OCI-LY7 (cell line): ENCODE results near the gene LY86. TPM values are rescaled to one million over a fixed set of nuclear protein-coding genes. Genes with fewer than 3 reads are reported as not detected.

ENCODE experiments used
- Bru-seq: library from RNA; stranded (reverse); fragments of 400-500 nt; gene quantifications from one replicate; lab custom pipeline; 2021; lab: Mats Ljungman, UMichigan
- BruChase-seq, 2 experiments: library from RNA; stranded (reverse); fragments of 400-500 nt; gene quantifications; one replicate each; lab custom pipeline; 2021; lab: Mats Ljungman, UMichigan
- BruUV-seq: library from RNA; stranded (reverse); fragments of 400-500 nt; replicated peaks from 2 replicates; lab custom pipeline; 2021; lab: Mats Ljungman, UMichigan
- CTCF ChIA-PET: fragments of 300-600 bp; sonication (Branson Sonifier 250); formaldehyde crosslinking; loops from one replicate; lab custom pipeline; 2022; ENCODE audit warnings: antibody characterized with exemption; ENCODE audit not compliant: unreplicated experiment; lab: Charles Lee
- POLR2A ChIA-PET: fragments of 300-600 bp; sonication (Branson Sonifier 250); formaldehyde crosslinking; loops from one replicate; lab custom pipeline; 2022; ENCODE audit warnings: antibody characterized with exemption; lab: Charles Lee
- DNase-seq: peaks from one replicate; pipeline ENCODE4 v3.0.0-alpha.2; 2015; ENCODE audit warnings: low spot score
- H2AFZ ChIP-seq: fragments of 200-600 bp; sonication (generic), shearing (Covaris generic); 2 replicates; pipeline ENCODE4 v1.6.1; 2014; ENCODE audit warnings: mild to moderate bottlenecking, antibody characterized with exemption, low read length, moderate library complexity
- H3K27ac ChIP-seq: fragments of 200-600 bp; sonication (generic); 2 replicates; pipeline ENCODE4 v1.5.1; 2014; ENCODE audit warnings: mixed run types, low read depth, mild to moderate bottlenecking, moderate library complexity, low read length, inconsistent platforms; ENCODE audit not compliant: poor library complexity, severe bottlenecking
- H3K36me3 ChIP-seq: fragments of 200-600 bp; sonication (generic); 2 replicates; pipeline ENCODE4 v1.6.1; 2014; ENCODE audit warnings: mild to moderate bottlenecking, antibody characterized with exemption, low read length, moderate library complexity, mixed read lengths; ENCODE audit not compliant: insufficient read depth
- H3K4me1 ChIP-seq: fragments of 200-600 bp; sonication (generic); 2 replicates; pipeline ENCODE4 v1.5.1; 2014; ENCODE audit warnings: mild to moderate bottlenecking, low read length; ENCODE audit not compliant: insufficient read depth, poor library complexity, severe bottlenecking
- H3K4me2 ChIP-seq: fragments of 200-600 bp; sonication (generic); 2 replicates; pipeline ENCODE4 v1.6.1; 2014; ENCODE audit warnings: mild to moderate bottlenecking, low read length
- H3K4me3 ChIP-seq: fragments of 200-600 bp; sonication (generic); 2 replicates; pipeline ENCODE4 v1.5.1; 2014; ENCODE audit warnings: mild to moderate bottlenecking, low read depth, low read length; ENCODE audit not compliant: poor library complexity, severe bottlenecking
- H3K79me2 ChIP-seq: fragments of 200-600 bp; sonication (generic); 2 replicates; pipeline ENCODE4 v1.6.1; 2016; ENCODE audit warnings: low read depth, mild to moderate bottlenecking, low read length, moderate library complexity, mixed read lengths; ENCODE audit not compliant: insufficient read depth
- H3K9me2 ChIP-seq: fragments of 200-600 bp; sonication (generic); 2 replicates; pipeline ENCODE4 v1.6.1; 2016; ENCODE audit warnings: mild to moderate bottlenecking, low read length, mixed read lengths; ENCODE audit not compliant: insufficient read depth
- H3K9me3 ChIP-seq: fragments of 200-600 bp; sonication (generic); 2 replicates; pipeline ENCODE4 v1.6.1; 2014; ENCODE audit warnings: mild to moderate bottlenecking, mixed run types, low read length, mixed read lengths
- H4K20me1 ChIP-seq: fragments of 200-600 bp; sonication (generic); 2 replicates; pipeline ENCODE4 v1.6.1; 2014; ENCODE audit warnings: mild to moderate bottlenecking, antibody characterized with exemption, low read length, moderate library complexity, mixed read lengths; ENCODE audit not compliant: insufficient read depth
- EZH2phosphoT487 ChIP-seq: fragments of 200-600 bp; sonication (generic); IDR thresholded peaks from 2 replicates; pipeline ENCODE4 v1.6.1; 2018; ENCODE audit warnings: low read depth, borderline replicate concordance, mild to moderate bottlenecking, mixed run types, antibody characterized with exemption, low read length, moderate library complexity, mixed read lengths
- intact Hi-C: fragments of 100-400 bp; cut with micrococcal nuclease; formaldehyde crosslinking; loops from one replicate; pipeline ENCODE4 v1.10.0; 2022; ENCODE audit not compliant: unreplicated experiment
- long read RNA-seq: library from polyadenylated mRNA; stranded (forward); transcript quantifications from one replicate; pipeline ENCODE4 v2.0.0, GENCODE V29; 2022
- total RNA-seq, 2 experiments: library from RNA; depleted of rRNA in 1 of 2; stranded (reverse); fragments of >200 nt in 1 of 2; shearing (Covaris generic) in 1 of 2; gene quantifications; 2 replicates each; pipeline ENCODE4 v1.2.3, GENCODE V29; 2014 to 2022
- TF ChIP-seq, protein P1 (sequence below): fragments of 200-600 bp; sonication (generic); conservative IDR thresholded peaks from 2 replicates; pipeline ENCODE4 v1.5.1; 2014; ENCODE audit warnings: mild to moderate bottlenecking, antibody characterized with exemption, low read length, moderate library complexity, mixed read lengths

LY86 gene
- total RNA-seq (2014; rRNA removed; shearing (Covaris generic)) (48.4 and 49.2 TPM in 2 replicates), total RNA-seq (2022) (45.8 and 62.8 TPM in 2 replicates), Bru-seq, nascent RNA (percentile 82 among the genes with signal in this experiment), BruChase-seq, experiment 1, labeled RNA remaining after a 6-hour chase (percentile 82 among the genes with signal in this experiment), BruChase-seq, experiment 2, labeled RNA remaining after a 2-hour chase (percentile 82 among the genes with signal in this experiment)
- long read RNA-seq, transcript LY86-201 (5 exons, 559 nt): major isoform, 30 of 37 reads
- long read RNA-seq, partial matches to known transcripts: 0 of 37 reads
- long read RNA-seq, other reads (novel, unspliced or antisense): 7 of 37 reads

DNA sequence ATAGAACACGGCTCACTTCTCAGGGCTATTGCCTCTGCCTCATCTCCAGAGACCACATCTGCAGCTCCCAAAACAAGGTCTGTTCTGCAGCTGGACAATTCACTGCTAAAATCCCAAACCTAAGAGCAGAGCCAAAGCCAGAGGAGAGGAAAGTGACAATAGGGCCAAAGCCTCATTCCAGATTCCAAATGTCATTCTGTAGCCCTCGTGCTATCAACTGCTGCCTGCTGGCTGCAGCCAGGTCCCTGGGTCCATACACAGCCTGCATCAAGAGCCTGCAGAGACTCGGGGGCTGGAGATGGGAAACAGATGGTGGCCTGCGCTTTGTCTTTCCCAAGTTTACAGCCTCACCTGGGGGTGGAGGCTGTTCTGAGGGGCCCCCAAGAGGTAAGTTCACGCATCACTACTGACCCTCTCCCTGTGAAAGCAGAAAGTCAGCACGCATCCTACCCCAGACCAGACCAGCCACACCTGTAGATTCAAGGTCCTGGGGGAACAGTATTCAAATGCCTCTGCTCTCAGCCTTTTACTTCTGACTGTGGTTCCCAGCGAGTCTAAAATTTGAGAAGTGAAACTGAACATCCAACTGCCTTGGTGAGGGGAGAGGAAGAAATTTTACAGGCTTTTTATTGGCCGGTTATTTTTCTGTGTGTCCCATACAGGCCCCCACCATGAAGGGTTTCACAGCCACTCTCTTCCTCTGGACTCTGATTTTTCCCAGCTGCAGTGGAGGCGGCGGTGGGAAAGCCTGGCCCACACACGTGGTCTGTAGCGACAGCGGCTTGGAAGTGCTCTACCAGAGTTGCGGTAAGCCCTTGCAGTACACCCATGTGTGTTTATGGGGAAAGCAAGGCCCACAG, at the start of gene LY86:
Gene LY86, plus strand, starts transcription at position 657 of the 860 bp plus-strand sequence. Its CDS starts 15 bp downstream, at position 672.
- H3K9me2 ChIP-seq: no peaks in the 10 kb centered on the region
- H3K79me2 ChIP-seq: peaks cover 66% of the 10 kb centered on the region
- intact Hi-C loops: loop anchor here (1.0 to 10.0 kb wide), 7 partner anchors 22 to 1803 kb away; partner anchors contain the start of genes CAGE1, RIOK1 and TXNDC5
- peak within 1 kb of the TSS; percentile 96 for H3K27ac ChIP-seq
- H3K9me3 ChIP-seq: no peaks in the 10 kb centered on the region
- no peaks in the 10 kb centered on the region for H4K20me1 ChIP-seq
- H2AFZ ChIP-seq: no peak within 1 kb of the TSS
- peak within 1 kb of the TSS; percentile 76 for H3K4me3 ChIP-seq
- BruUV-seq: no TSS peak
- DNase-seq: peak; percentile 94
- peak within 1 kb of the TSS; percentile 99 for H3K4me2 ChIP-seq
- ChIA-PET CTCF (interaction anchor here (0.5 to 1.0 kb wide), 2 partner anchors 41 to 71 kb away, joined by 3 read pairs; no protein-coding TSS in a partner anchor), POLR2A (interaction anchor here (0.7 to 6.4 kb wide), 9 partner anchors 11 to 581 kb away, joined by 3 to 84 read pairs (median 5); no protein-coding TSS in a partner anchor)
- peaks cover 78% of the 10 kb centered on the region for H3K4me1 ChIP-seq
- TF ChIP-seq, protein P1, sequence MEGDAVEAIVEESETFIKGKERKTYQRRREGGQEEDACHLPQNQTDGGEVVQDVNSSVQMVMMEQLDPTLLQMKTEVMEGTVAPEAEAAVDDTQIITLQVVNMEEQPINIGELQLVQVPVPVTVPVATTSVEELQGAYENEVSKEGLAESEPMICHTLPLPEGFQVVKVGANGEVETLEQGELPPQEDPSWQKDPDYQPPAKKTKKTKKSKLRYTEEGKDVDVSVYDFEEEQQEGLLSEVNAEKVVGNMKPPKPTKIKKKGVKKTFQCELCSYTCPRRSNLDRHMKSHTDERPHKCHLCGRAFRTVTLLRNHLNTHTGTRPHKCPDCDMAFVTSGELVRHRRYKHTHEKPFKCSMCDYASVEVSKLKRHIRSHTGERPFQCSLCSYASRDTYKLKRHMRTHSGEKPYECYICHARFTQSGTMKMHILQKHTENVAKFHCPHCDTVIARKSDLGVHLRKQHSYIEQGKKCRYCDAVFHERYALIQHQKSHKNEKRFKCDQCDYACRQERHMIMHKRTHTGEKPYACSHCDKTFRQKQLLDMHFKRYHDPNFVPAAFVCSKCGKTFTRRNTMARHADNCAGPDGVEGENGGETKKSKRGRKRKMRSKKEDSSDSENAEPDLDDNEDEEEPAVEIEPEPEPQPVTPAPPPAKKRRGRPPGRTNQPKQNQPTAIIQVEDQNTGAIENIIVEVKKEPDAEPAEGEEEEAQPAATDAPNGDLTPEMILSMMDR: peak; percentile 68
- TF ChIP-seq EZH2phosphoT487: no peak
- H3K36me3 ChIP-seq: peaks cover 17% of the 10 kb centered on the region

DNA sequence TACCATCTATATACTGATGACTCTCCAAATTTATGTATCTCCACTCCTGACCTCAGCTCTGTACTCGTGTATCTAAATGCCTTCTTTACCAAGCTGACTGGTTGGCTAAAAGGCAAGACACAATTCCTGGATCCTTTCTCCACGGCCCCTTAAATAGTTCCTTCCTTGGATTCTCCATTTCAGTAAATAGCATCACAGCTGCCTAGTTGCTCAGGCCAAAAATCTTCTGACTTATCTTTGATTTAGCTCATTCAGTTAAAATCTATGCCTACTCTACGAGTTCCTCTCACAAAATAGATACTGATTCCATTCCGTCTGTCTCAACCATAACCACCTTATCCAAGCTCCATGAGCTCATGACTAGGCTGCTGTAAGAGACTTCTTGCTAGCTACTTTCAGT, 49.5 kb upstream of the LY86 start:
- no peaks in the 10 kb centered on the region for H3K4me1 ChIP-seq
- POLR2A ChIA-PET: interaction anchor here (0.7 to 1.2 kb wide), 3 partner anchors 14 to 337 kb away, joined by 3 read pairs; no protein-coding TSS in a partner anchor
- H4K20me1 ChIP-seq: no peaks in the 10 kb centered on the region
- CTCF ChIA-PET: no interaction called here
- H3K36me3 ChIP-seq: no peaks in the 10 kb centered on the region; the same call in 1 of the 2 replicates
- H3K27ac ChIP-seq: no peak overlapping the region
- no TSS peak for BruUV-seq
- no peak overlapping the region for H2AFZ ChIP-seq
- intact Hi-C loops: no loop called here
- TF ChIP-seq, protein P1: no peak
- TF ChIP-seq EZH2phosphoT487: no peak
- DNase-seq: no peak
- no peak overlapping the region for H3K4me2 ChIP-seq
- H3K4me3 ChIP-seq: no peak overlapping the region
- no peaks in the 10 kb centered on the region for H3K9me2 ChIP-seq
- no peaks in the 10 kb centered on the region for H3K79me2 ChIP-seq
- H3K9me3 ChIP-seq: no peaks in the 10 kb centered on the region; the same call in 1 of the 2 replicates
